ENCODE measurements around the gene TRIM15.

- no peak for TF ChIP-seq POLR2AphosphoS5 (IDR thresholded peaks at IDR 0.05; ENCODE audit: borderline replicate concordance, low read depth, low read length)
- TF ChIP-seq EZH2 (IDR thresholded peaks at IDR 0.05), result no peak
- TF ChIP-seq FOXP2 (optimal IDR thresholded peaks at IDR 0.05; ENCODE audit: control extremely low read depth, extremely low read length, insufficient read depth), result no peak
These were observed 42.8 kb downstream of the TRIM15 start for GRCh38 chr6:30206152-30206551.
